HT-29 (cell line): ENCODE measurements around the gene MAPRE2. TPM values are rescaled to one million over a fixed set of nuclear protein-coding genes. Genes with fewer than 3 reads are reported as not detected.

ENCODE experiments used
- DNase-seq: peaks from one replicate; pipeline ENCODE4 v3.0.0-alpha.2; 2015; ENCODE audit warnings: low spot score
- small RNA-seq: library from RNA; depleted of rRNA; stranded (forward); fragments of <200 nt; gene quantifications from one replicate; pipeline ENCODE3, GENCODE V24; 2014
- total RNA-seq: library from RNA; depleted of rRNA; stranded (reverse); fragments of >200 nt; shearing (Covaris generic); gene quantifications from 2 replicates; pipeline ENCODE4 v1.2.3, GENCODE V29; 2014; rRNA removed

Gene MAPRE2
- total RNA-seq, 1 experiment from 2014 or later: 2.8 TPM

- DNase-seq: no peak
Measured at GRCh38 chr18:35179906-35180305, 138.7 kb downstream of the MAPRE2 start.

GRCh38 chr18:35180455-35180854 is 139.2 kb downstream of the MAPRE2 start:
- DNase-seq: no peak

- no peak for DNase-seq
Measured at GRCh38 chr18:35182151-35182550, 140.9 kb downstream of the MAPRE2 start.

DNA sequence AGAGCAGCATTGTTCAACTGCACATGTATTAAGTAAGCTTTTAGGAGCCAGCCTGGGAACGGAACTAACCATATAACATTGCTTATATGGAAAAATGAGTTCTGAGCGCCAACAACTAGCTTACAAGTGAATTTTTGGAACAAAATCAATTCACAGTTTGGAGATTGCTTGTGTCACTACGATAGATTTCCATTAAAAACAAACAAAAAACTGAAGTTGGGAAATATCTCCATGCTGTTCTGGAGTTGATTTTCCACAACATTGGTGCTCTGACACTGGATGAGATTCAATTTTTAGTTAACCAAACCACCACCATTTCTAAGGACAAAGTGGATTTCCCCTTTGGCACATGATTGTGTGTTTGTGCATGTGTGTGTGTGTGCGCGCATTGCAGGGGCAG is 142.7 kb downstream of the MAPRE2 start:
- no peak for DNase-seq

GRCh38 chr18:35185771-35186170 is 144.6 kb downstream of the MAPRE2 start:
- DNase-seq: no peak

DNA sequence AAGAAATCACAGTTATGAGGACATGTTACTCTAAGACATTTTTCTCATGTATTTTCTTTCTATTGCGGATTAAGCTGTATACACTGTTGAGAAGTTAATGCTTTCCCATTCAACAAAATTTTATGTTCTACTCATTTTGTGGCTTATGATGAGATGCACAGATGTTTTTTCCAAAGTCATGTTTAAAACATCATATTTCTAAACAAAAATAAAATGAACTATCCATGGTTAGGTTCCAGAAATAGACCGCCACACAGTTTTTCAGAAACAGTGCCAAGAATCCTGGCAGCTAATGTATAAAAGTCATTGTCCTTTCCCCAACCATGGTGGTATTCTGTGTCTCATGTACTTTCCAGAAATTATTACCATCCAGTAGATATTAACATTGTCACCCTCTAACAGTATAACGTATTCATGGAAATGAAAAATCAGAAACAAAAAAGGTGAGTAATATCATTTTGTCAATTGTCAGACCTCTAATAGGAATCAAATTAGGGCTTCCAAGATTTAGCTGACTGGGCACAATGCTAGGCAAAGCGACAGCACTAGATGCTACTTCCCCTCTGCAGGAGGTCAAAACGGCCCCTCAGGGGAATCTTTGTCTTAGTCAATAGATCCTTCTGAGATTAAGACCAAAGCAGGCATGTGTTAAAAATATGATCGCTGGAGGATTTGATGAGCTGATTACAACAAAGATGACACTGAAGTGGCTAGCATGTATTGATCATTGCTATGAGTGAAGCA is 145.2 kb downstream of the MAPRE2 start:
- DNase-seq: no peak

GRCh38 chr18:35189510-35189909 is 148.3 kb downstream of the MAPRE2 start:
- DNase-seq: no peak

DNA sequence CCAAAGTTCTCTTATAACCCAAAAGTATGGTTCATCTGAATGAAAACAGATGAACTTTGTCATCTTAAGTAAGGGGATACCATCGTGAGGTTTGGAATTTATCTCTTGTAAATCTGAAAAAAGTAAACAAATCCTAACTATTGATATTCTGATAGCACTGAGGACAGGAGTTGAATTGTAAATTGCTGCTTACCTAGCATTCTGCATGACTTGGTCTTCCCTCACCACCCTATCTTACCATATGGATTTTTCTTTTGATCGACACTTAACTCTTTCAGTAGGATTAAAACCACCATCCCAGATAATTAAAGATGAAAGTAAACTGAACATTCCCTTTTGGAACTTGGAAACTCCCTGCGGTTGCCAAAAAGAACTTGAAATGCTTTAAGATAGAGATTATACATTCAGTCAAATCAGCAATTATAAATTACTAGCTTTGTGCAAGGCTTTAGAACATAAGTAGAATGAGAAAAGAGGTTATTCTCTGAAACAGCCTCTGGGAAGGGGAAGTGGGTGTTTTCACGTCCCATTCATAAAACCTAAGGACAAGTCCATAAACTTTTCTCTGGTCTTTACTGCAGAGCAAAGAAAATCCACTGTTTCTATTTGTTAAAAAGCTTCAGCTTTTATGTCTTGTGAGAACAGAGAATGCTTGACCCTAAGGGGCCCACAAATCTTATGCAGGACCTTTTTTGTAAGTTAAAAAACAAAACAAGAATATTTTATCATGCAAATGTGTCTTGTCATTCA is 149.9 kb downstream of the MAPRE2 start:
- no peak for DNase-seq

DNA sequence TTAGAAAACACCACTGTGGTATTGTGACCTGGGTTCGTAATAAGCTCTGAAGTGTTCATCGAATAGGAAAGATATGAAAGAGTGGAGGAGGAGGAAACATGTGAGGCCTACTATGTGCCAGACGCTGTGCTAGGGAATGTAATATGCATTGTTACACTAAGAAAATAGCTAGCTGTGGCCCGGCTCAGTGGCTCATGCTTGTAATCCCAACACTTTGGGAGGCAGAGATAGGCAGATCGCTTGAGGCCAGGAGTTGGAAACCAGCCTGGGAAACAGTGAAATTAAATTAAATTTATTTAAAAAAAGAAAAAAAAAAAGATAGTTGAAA is 150.4 kb downstream of the MAPRE2 start:
- DNase-seq: no peak

DNA sequence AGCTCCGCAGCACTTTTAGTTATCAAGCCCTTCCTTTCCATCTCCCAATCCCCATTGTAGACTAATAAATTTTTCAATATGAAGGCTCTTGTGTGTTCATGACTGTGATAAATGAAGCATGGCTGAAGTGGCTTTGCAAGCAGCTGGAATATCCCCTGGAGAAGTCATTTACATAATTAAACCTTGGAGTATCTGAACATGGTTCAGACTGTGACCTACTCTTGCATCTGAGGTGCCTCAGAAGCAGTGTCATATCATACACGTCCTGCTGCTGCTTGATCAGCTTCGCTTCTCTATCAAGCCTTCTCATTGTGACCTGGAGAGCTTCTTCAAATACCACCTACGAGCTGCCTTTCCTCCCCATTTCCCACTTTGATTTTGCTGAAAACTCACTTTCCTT is 151.2 kb downstream of the MAPRE2 start:
- DNase-seq: no peak

Small RNA genes within 50 kb of the gene (small RNA-seq; reads per million reads assigned to genes)
- gene AC015967.2: not detected

Other genes with a start within 250 kb of the MAPRE2 start
- 3.8 and 4.9 TPM in 2 replicates for gene ZNF397, start 199.6 kb downstream of the MAPRE2 start, total RNA-seq
- 2.2 and 3.3 TPM in 2 replicates for gene ZSCAN30, start 248.8 kb downstream of the MAPRE2 start, total RNA-seq